Breast epithelium (tissue), 3 donors: ENCODE measurements around the gene PRRX1.

Source experiments
- POLR2A ChIP-seq: fragments of 450-650 bp; IDR thresholded peaks from one replicate; pipeline ENCODE4 v1.6.1; 2016; ENCODE audit warnings: antibody characterized with exemption, mild to moderate bottlenecking, moderate library complexity
- TF ChIP-seq, protein P1 (sequence below), 3 donors: fragments of 450-650 bp; IDR thresholded peaks; one replicate each; pipeline ENCODE4 v1.5.1; 2016 to 2017; ENCODE audit warnings: antibody characterized with exemption in 3 of 3, mild to moderate bottlenecking in 3 of 3, moderate library complexity in 3 of 3

DNA sequence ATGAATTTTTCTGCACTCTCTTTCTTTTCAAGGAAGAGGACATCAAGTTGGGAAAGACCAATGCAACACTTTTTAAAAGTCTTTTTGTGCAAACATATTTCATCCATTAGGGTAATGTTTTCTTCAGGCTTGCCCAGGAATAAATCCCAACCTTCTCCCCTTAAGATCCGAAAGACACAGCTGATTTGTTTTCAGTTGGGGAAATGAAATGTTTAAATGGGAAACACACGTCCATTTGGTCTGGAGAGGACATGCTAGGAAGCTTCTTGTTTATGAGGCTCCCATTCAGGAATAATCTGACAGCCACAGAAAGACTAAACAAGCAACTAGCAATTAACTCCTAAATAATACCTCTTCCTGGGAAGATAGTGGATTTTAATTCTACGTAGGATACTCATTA is 91.9 kb downstream of the PRRX1 start:
- TF ChIP-seq, protein P1, sequence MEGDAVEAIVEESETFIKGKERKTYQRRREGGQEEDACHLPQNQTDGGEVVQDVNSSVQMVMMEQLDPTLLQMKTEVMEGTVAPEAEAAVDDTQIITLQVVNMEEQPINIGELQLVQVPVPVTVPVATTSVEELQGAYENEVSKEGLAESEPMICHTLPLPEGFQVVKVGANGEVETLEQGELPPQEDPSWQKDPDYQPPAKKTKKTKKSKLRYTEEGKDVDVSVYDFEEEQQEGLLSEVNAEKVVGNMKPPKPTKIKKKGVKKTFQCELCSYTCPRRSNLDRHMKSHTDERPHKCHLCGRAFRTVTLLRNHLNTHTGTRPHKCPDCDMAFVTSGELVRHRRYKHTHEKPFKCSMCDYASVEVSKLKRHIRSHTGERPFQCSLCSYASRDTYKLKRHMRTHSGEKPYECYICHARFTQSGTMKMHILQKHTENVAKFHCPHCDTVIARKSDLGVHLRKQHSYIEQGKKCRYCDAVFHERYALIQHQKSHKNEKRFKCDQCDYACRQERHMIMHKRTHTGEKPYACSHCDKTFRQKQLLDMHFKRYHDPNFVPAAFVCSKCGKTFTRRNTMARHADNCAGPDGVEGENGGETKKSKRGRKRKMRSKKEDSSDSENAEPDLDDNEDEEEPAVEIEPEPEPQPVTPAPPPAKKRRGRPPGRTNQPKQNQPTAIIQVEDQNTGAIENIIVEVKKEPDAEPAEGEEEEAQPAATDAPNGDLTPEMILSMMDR (IDR thresholded peaks at IDR 0.05) = no peak
- no peak for TF ChIP-seq POLR2A
